H9 (cell line): ENCODE measurements around the gene LINGO1. TPM values are rescaled to one million over a fixed set of nuclear protein-coding genes. Genes with fewer than 3 reads are reported as not detected.

ENCODE experiments used
- DNase-seq: peaks from one replicate; pipeline ENCODE4 v3.0.0-alpha.2; 2017
- H2AFZ ChIP-seq: one replicate; pipeline ENCODE4 v1.6.1; 2013; ENCODE audit warnings: mild to moderate bottlenecking, low read length, control low read depth, moderate library complexity
- H2AK5ac ChIP-seq: 2 replicates; pipeline ENCODE4 v1.6.1; 2013; ENCODE audit warnings: low read length, control low read depth, mixed read lengths; ENCODE audit not compliant: insufficient read length
- H2BK120ac ChIP-seq: one replicate; pipeline ENCODE4 v1.6.1; 2013; ENCODE audit warnings: low read depth, mild to moderate bottlenecking, low read length, control low read depth, inconsistent platforms; ENCODE audit not compliant: poor library complexity, severe bottlenecking
- H2BK12ac ChIP-seq: 2 replicates; pipeline ENCODE4 v1.6.1; 2013; ENCODE audit warnings: low read length, control low read depth, mixed read lengths, low read depth; ENCODE audit not compliant: insufficient read length
- H2BK15ac ChIP-seq: 2 replicates; pipeline ENCODE4 v1.6.1; 2013; ENCODE audit warnings: low read depth, low read length, control low read depth
- H2BK20ac ChIP-seq: one replicate; pipeline ENCODE4 v1.6.1; 2013; ENCODE audit warnings: low read depth, mild to moderate bottlenecking, low read length, control low read depth, inconsistent platforms; ENCODE audit not compliant: poor library complexity, severe bottlenecking
- H2BK5ac ChIP-seq: 2 replicates; pipeline ENCODE4 v1.6.1; 2013; ENCODE audit warnings: low read length, control low read depth, mixed read lengths; ENCODE audit not compliant: insufficient read length
- H3K14ac ChIP-seq: 2 replicates; pipeline ENCODE4 v1.6.1; 2013; ENCODE audit warnings: low read length, control low read depth; ENCODE audit not compliant: insufficient read depth
- H3K18ac ChIP-seq: 2 replicates; pipeline ENCODE4 v1.6.1; 2013; ENCODE audit warnings: low read depth, mild to moderate bottlenecking, mixed read lengths, low read length, control low read depth; ENCODE audit not compliant: insufficient read length
- H3K23ac ChIP-seq: 2 replicates; pipeline ENCODE4 v1.6.1; 2013; ENCODE audit warnings: low read length, control low read depth, mixed read lengths, low read depth; ENCODE audit not compliant: insufficient read length
- H3K23me2 ChIP-seq: 2 replicates; pipeline ENCODE4 v1.6.1; 2013; ENCODE audit warnings: low read depth, mild to moderate bottlenecking, mixed read lengths, low read length, control low read depth; ENCODE audit not compliant: insufficient read length, poor library complexity, severe bottlenecking
- H3K27ac ChIP-seq: 2 replicates; pipeline ENCODE4 v1.5.1; 2013; ENCODE audit warnings: low read length, control low read depth, mixed read lengths, low read depth; ENCODE audit not compliant: insufficient read length
- H3K27me3 ChIP-seq: 2 replicates; pipeline ENCODE4 v1.6.1; 2013; ENCODE audit warnings: low read length, control low read depth, inconsistent platforms; ENCODE audit not compliant: insufficient read depth
- H3K4ac ChIP-seq: 2 replicates; pipeline ENCODE4 v1.6.1; 2013; ENCODE audit warnings: low read depth, mild to moderate bottlenecking, control low read depth, inconsistent platforms, low read length, moderate library complexity
- H3K4me1 ChIP-seq: 2 replicates; pipeline ENCODE4 v1.6.1; 2013; ENCODE audit warnings: low read length, control low read depth, inconsistent platforms; ENCODE audit not compliant: insufficient read depth
- H3K4me2 ChIP-seq: 2 replicates; pipeline ENCODE4 v1.6.1; 2013; ENCODE audit warnings: low read length, control low read depth, mixed read lengths; ENCODE audit not compliant: insufficient read length, insufficient read depth
- H3K56ac ChIP-seq: 2 replicates; pipeline ENCODE4 v1.6.1; 2013; ENCODE audit warnings: low read depth, mild to moderate bottlenecking, mixed read lengths, low read length, control low read depth; ENCODE audit not compliant: insufficient read length
- H3K79me1 ChIP-seq: 2 replicates; pipeline ENCODE4 v1.6.1; 2013; ENCODE audit warnings: low read depth, mild to moderate bottlenecking, moderate library complexity, low read length, control low read depth, inconsistent platforms; ENCODE audit not compliant: insufficient read depth, poor library complexity, severe bottlenecking
- H3K79me2 ChIP-seq: 2 replicates; pipeline ENCODE4 v1.6.1; 2013; ENCODE audit warnings: low read length, control low read depth, inconsistent platforms; ENCODE audit not compliant: insufficient read depth
- H3K9ac ChIP-seq: 2 replicates; pipeline ENCODE4 v1.6.1; 2013; ENCODE audit warnings: low read length, control low read depth, mixed read lengths; ENCODE audit not compliant: insufficient read length; ENCODE audit errors: extremely low read depth
- H3K9me3 ChIP-seq: one replicate; pipeline ENCODE4 v1.6.1; 2013; ENCODE audit warnings: low read depth, low read length, inconsistent platforms; ENCODE audit not compliant: control insufficient read depth
- H3T11ph ChIP-seq: one replicate; pipeline ENCODE4 v1.6.1; 2013; ENCODE audit warnings: mild to moderate bottlenecking, low read length, control low read depth, inconsistent platforms
- H4K20me1 ChIP-seq: one replicate; pipeline ENCODE4 v1.6.1; 2013; ENCODE audit not compliant: control insufficient read depth, insufficient read length, insufficient read depth
- H4K5ac ChIP-seq: 2 replicates; pipeline ENCODE4 v1.6.1; 2013; ENCODE audit warnings: low read depth, mild to moderate bottlenecking, mixed read lengths, low read length, control low read depth; ENCODE audit not compliant: insufficient read length
- H4K8ac ChIP-seq: replicated peaks from 2 replicates; pipeline ENCODE4 v1.6.1; 2013; ENCODE audit warnings: low read length, control low read depth, mixed read lengths, low read depth; ENCODE audit not compliant: insufficient read length
- H4K91ac ChIP-seq: 2 replicates; pipeline ENCODE4 v1.6.1; 2013; ENCODE audit warnings: low read depth, mild to moderate bottlenecking, moderate library complexity, mixed read lengths, low read length, control low read depth; ENCODE audit not compliant: insufficient read length
- H3K27ac Mint-ChIP-seq, 3 experiments: 2 replicates in 2 of 3; 3 replicates in 1 of 3; pipeline ENCODE4 v1.8.0; 2020 to 2021; ENCODE audit warnings: mixed read lengths in 3 of 3, mild to moderate bottlenecking in 1 of 3, moderate library complexity in 1 of 3
- H3K27me3 Mint-ChIP-seq: 2 replicates; pipeline ENCODE4 v1.8.0; 2021; ENCODE audit warnings: low read depth, mild to moderate bottlenecking, moderate library complexity, mixed read lengths
- H3K36me3 Mint-ChIP-seq, 3 experiments: 2 replicates in 2 of 3; 3 replicates in 1 of 3; pipeline ENCODE4 v1.8.0; 2020 to 2021; ENCODE audit warnings: low read depth in 3 of 3, mixed read lengths in 3 of 3; ENCODE audit not compliant: insufficient read depth in 1 of 3
- H3K4me1 Mint-ChIP-seq, 2 experiments: 2 replicates each; pipeline ENCODE4 v1.8.0; 2020; ENCODE audit warnings: mixed read lengths in 2 of 2
- H3K4me3 Mint-ChIP-seq, 2 experiments: 2 replicates in 1 of 2; 3 replicates in 1 of 2; pipeline ENCODE4 v1.8.0; 2020 to 2021; ENCODE audit warnings: mild to moderate bottlenecking in 2 of 2, mixed read lengths in 2 of 2, moderate library complexity in 1 of 2
- H3K9me3 Mint-ChIP-seq, 2 experiments: 2 replicates in 1 of 2; 3 replicates in 1 of 2; pipeline ENCODE4 v1.8.0; 2020; ENCODE audit warnings: mild to moderate bottlenecking in 2 of 2, mixed read lengths in 2 of 2, moderate library complexity in 1 of 2
- CTCF ChIP-seq: fragments of 200-600 bp; sonication (generic); conservative IDR thresholded peaks from 3 replicates; pipeline ENCODE4 v1.8.0; 2021; ENCODE audit warnings: antibody characterized with exemption, mild to moderate bottlenecking
- WGBS: extraction: QIAGEN DNeasy Blood & Tissue Kit; methylation state at CpG from one replicate; pipeline ENCODE4 v1.1.7; 2013; ENCODE audit warnings: missing lambda C conversion rate, low lambda C conversion rate, mixed read lengths; ENCODE audit not compliant: insufficient read length; ENCODE audit errors: extremely low coverage; 5-methylcytosine and 5-hydroxymethylcytosine counted together
- total RNA-seq: library from RNA; stranded (reverse); gene quantifications from 2 replicates; pipeline ENCODE4 v1.2.1, GENCODE V29; 2021

LINGO1 gene
- total RNA-seq, 1 experiment from 2014 or later, result 41.6 TPM

GRCh38 chr15:77605547-77605946 is 27.2 kb downstream of the LINGO1 start:
- H2AFZ ChIP-seq, result no peak overlapping the region
- H3K9ac ChIP-seq, result no peak overlapping the region
- no peak overlapping the region for H3K56ac ChIP-seq
- TF ChIP-seq CTCF, result no peak
- H3K27me3 ChIP-seq, result no peaks in the 10 kb centered on the region
- no peak overlapping the region for H3K4ac ChIP-seq
- peak overlapping the region in 1 of 2 experiments; percentile 27; a peak in 1 of 5 replicates for H3K4me3 Mint-ChIP-seq
- no peaks in the 10 kb centered on the region for H4K20me1 ChIP-seq
- H3K79me2 ChIP-seq, result no peaks in the 10 kb centered on the region
- H3K9me3 Mint-ChIP-seq, result no peaks in the 10 kb centered on the region; a peak in 1 of 5 replicates
- no peaks in the 10 kb centered on the region for H3K9me3 ChIP-seq
- H3K36me3 Mint-ChIP-seq, result no peaks in the 10 kb centered on the region
- H3K14ac ChIP-seq, result no peak overlapping the region
- H3K23ac ChIP-seq, result no peak overlapping the region
- H3K27ac ChIP-seq, result no peak overlapping the region
- H3K4me2 ChIP-seq, result no peak overlapping the region
- H4K8ac ChIP-seq, result no peak overlapping the region
- H3K4me1 ChIP-seq, result peaks cover 2% of the 10 kb centered on the region; the same call in 1 of the 2 replicates
- H2BK12ac ChIP-seq, result no peak overlapping the region
- no peak overlapping the region for H4K91ac ChIP-seq
- no peak overlapping the region for H2AK5ac ChIP-seq
- H2BK20ac ChIP-seq, result no peak overlapping the region
- H3K27me3 Mint-ChIP-seq, result peaks cover 16% of the 10 kb centered on the region
- no peak overlapping the region for H3T11ph ChIP-seq
- H2BK120ac ChIP-seq, result no peak overlapping the region
- no peak overlapping the region for H4K5ac ChIP-seq
- no peak overlapping the region for H2BK15ac ChIP-seq
- DNase-seq, result no peak
- H3K4me1 Mint-ChIP-seq, result peaks cover 44 to 57% of the 10 kb centered on the region in 2 experiments
- no peaks in the 10 kb centered on the region for H3K79me1 ChIP-seq
- no CpG with 5 or more reads among the region's 6 CpGs for WGBS
- H2BK5ac ChIP-seq, result no peak overlapping the region
- H3K23me2 ChIP-seq, result no peaks in the 10 kb centered on the region
- H3K18ac ChIP-seq, result no peak overlapping the region
- peak overlapping the region in 1 of 3 experiments; percentile 35; a peak in 1 of 7 replicates for H3K27ac Mint-ChIP-seq
